Mesothelial cell of epicardium (in vitro differentiated cells): ENCODE results near the gene MYL5. TPM values are rescaled to one million over a fixed set of nuclear protein-coding genes. Genes with fewer than 3 reads are reported as not detected.
A peak's percentile ranks its signal among the peaks of the same experiment; 100 is the strongest.

Experiments
- DNase-seq, 2 experiments: peaks; one replicate each; pipeline ENCODE4 v3.0.0; 2021; ENCODE audit warnings: low spot score in 2 of 2; ENCODE audit not compliant: unreplicated experiment in 2 of 2
- H3K27ac Mint-ChIP-seq: 2 replicates; pipeline ENCODE4 v1.8.0; 2021; ENCODE audit warnings: mixed read lengths
- H3K27me3 Mint-ChIP-seq: 2 replicates; pipeline ENCODE4 v1.8.0; 2021; ENCODE audit warnings: low read depth, mixed read lengths
- H3K36me3 Mint-ChIP-seq: 2 replicates; pipeline ENCODE4 v1.8.0; 2021; ENCODE audit warnings: mixed read lengths
- H3K4me1 Mint-ChIP-seq: 2 replicates; pipeline ENCODE4 v1.8.0; 2021; ENCODE audit warnings: mixed read lengths
- H3K4me3 Mint-ChIP-seq: 2 replicates; pipeline ENCODE4 v1.8.0; 2021; ENCODE audit warnings: mild to moderate bottlenecking, moderate library complexity, mixed read lengths
- H3K9me3 Mint-ChIP-seq: 2 replicates; pipeline ENCODE4 v1.8.0; 2021; ENCODE audit warnings: mixed read lengths
- CTCF ChIP-seq: fragments of 200-600 bp; sonication (generic); IDR thresholded peaks from one replicate; pipeline ENCODE4 v1.5.0; 2021; ENCODE audit warnings: antibody characterized with exemption; ENCODE audit not compliant: unreplicated experiment
- total RNA-seq: library from RNA; stranded (reverse); gene quantifications from 3 replicates; pipeline ENCODE4 v1.2.1, GENCODE V29; 2021

Gene MYL5
- total RNA-seq, 1 donor from 2014 or later, result 32.1 TPM

GRCh38 chr4:677431-678293 lies 3.3 kb downstream of the MYL5 start:
- no peak for DNase-seq
- Mint-ChIP-seq H3K4me1 (peaks cover 17% of the 10 kb centered on the region), H3K36me3 (peaks cover 5% of the 10 kb centered on the region), H3K27ac (no peak overlapping the region), H3K4me3 (no peak overlapping the region), H3K9me3 (no peaks in the 10 kb centered on the region), H3K27me3 (no peaks in the 10 kb centered on the region)
- TF ChIP-seq CTCF, result no peak

GRCh38 chr4:678331-679103 lies 4.2 kb downstream of the MYL5 start:
- Mint-ChIP-seq H3K36me3 (no peaks in the 10 kb centered on the region), H3K4me1 (peaks cover 11% of the 10 kb centered on the region), H3K27me3 (no peaks in the 10 kb centered on the region), H3K27ac (no peak overlapping the region), H3K9me3 (no peaks in the 10 kb centered on the region), H3K4me3 (no peak overlapping the region)
- DNase-seq, result no peak
- no peak for TF ChIP-seq CTCF

- Mint-ChIP-seq H3K36me3 (no peaks in the 10 kb centered on the region), H3K4me3 (no peak overlapping the region), H3K27me3 (no peaks in the 10 kb centered on the region), H3K9me3 (no peaks in the 10 kb centered on the region), H3K4me1 (peaks cover 12% of the 10 kb centered on the region), H3K27ac (no peak overlapping the region)
- TF ChIP-seq CTCF, result no peak
- DNase-seq, result no peak
These were observed 4.8 kb downstream of the MYL5 start for GRCh38 chr4:679104-679481.

GRCh38 chr4:679629-680028 lies 5.3 kb downstream of the MYL5 start:
- H3K27me3 Mint-ChIP-seq, result no peaks in the 10 kb centered on the region
- peak overlapping the region; percentile 38 for H3K4me3 Mint-ChIP-seq
- TF ChIP-seq CTCF, result no peak
- no peaks in the 10 kb centered on the region for H3K36me3 Mint-ChIP-seq
- DNase-seq, result no peak
- no peaks in the 10 kb centered on the region for H3K9me3 Mint-ChIP-seq
- no peak overlapping the region for H3K27ac Mint-ChIP-seq
- peaks cover 12% of the 10 kb centered on the region for H3K4me1 Mint-ChIP-seq

GRCh38 chr4:680091-680490 lies 5.7 kb downstream of the MYL5 start:
- Mint-ChIP-seq H3K4me1 (peaks cover 12% of the 10 kb centered on the region), H3K36me3 (no peaks in the 10 kb centered on the region), H3K4me3 (peak overlapping the region; percentile 37), H3K27ac (no peak overlapping the region), H3K27me3 (no peaks in the 10 kb centered on the region), H3K9me3 (no peaks in the 10 kb centered on the region)
- TF ChIP-seq CTCF, result no peak
- DNase-seq, result no peak
